WTC11 (cell line): ENCODE data around the gene TMEM72. TPM values are rescaled to one million over a fixed set of nuclear protein-coding genes. Genes with fewer than 3 reads are reported as not detected.

Experiments
- ATAC-seq: fragments of 200-7000 bp; cut with Tn5 transposase; 2 replicates; pipeline ENCODE4 v1.10.0; 2021; ENCODE audit warnings: mild to moderate bottlenecking, moderate library complexity
- CTCF ChIA-PET: fragments of 300-600 bp; sonication (Branson Sonifier 250); formaldehyde crosslinking; loops from one replicate; lab custom pipeline; 2021; ENCODE audit warnings: antibody characterized with exemption; lab: Charles Lee
- POLR2A ChIA-PET: fragments of 350-600 bp; sonication (Branson Sonifier 250); formaldehyde crosslinking; loops from one replicate; lab custom pipeline; 2021; ENCODE audit warnings: antibody characterized with exemption; lab: Charles Lee
- DNase-seq: peaks from one replicate; pipeline ENCODE4 v3.0.0; 2021; ENCODE audit warnings: low spot score
- H3K27ac Mint-ChIP-seq: 2 replicates; pipeline ENCODE4 v1.8.0; 2021; ENCODE audit warnings: mixed read lengths
- H3K27me3 Mint-ChIP-seq: 2 replicates; pipeline ENCODE4 v1.8.0; 2021; ENCODE audit warnings: low read depth, mild to moderate bottlenecking, moderate library complexity, mixed read lengths
- H3K36me3 Mint-ChIP-seq: 2 replicates; pipeline ENCODE4 v1.8.0; 2021; ENCODE audit warnings: mixed read lengths
- H3K4me1 Mint-ChIP-seq: 2 replicates; pipeline ENCODE4 v1.8.0; 2022; ENCODE audit warnings: mixed read lengths
- H3K4me3 Mint-ChIP-seq: 2 replicates; pipeline ENCODE4 v1.8.0; 2021; ENCODE audit warnings: mild to moderate bottlenecking, moderate library complexity, mixed read lengths
- H3K9me3 Mint-ChIP-seq: 2 replicates; pipeline ENCODE4 v1.8.0; 2021; ENCODE audit warnings: mixed read lengths
- AR ChIP-seq: fragments of 250-450 bp; sonication (Bioruptor Pico); IDR thresholded peaks from 2 replicates; pipeline ENCODE4 v1.9.0; 2021; ENCODE audit warnings: mild to moderate bottlenecking
- CREB1 ChIP-seq: sonication (generic); formaldehyde crosslinking; IDR thresholded peaks from 2 replicates; pipeline ENCODE4 v1.8.0; 2023; ENCODE audit warnings: mild to moderate bottlenecking, missing genetic modification reagents
- FOXP1 ChIP-seq: sonication (generic); formaldehyde crosslinking; IDR thresholded peaks from 2 replicates; pipeline ENCODE4 v1.8.0; 2022; ENCODE audit warnings: missing genetic modification reagents, mild to moderate bottlenecking, moderate library complexity, borderline replicate concordance
- GABPB1 ChIP-seq: sonication (generic); formaldehyde crosslinking; IDR thresholded peaks from 2 replicates; pipeline ENCODE4 v1.8.1; 2023; ENCODE audit warnings: mild to moderate bottlenecking, missing genetic modification reagents
- GTF2I ChIP-seq: fragments of 250-450 bp; sonication (Bioruptor Pico); conservative IDR thresholded peaks from 2 replicates; pipeline ENCODE4 v1.4.0; 2021; ENCODE audit warnings: mild to moderate bottlenecking
- HMGA2 ChIP-seq: fragments of 250-450 bp; sonication (Bioruptor Pico); IDR thresholded peaks from 2 replicates; pipeline ENCODE4 v1.4.0; 2021; ENCODE audit warnings: mild to moderate bottlenecking, moderate library complexity
- IRF2 ChIP-seq: sonication (generic); formaldehyde crosslinking; IDR thresholded peaks from 2 replicates; pipeline ENCODE4 v1.8.0; 2022; ENCODE audit warnings: low read depth, missing genetic modification reagents, borderline replicate concordance
- JUN ChIP-seq: sonication (generic); formaldehyde crosslinking; IDR thresholded peaks from 2 replicates; pipeline ENCODE4 v1.8.0; 2023; ENCODE audit warnings: mild to moderate bottlenecking, missing genetic modification reagents
- MLX ChIP-seq: sonication (generic); formaldehyde crosslinking; IDR thresholded peaks from 2 replicates; pipeline ENCODE4 v1.8.1; 2023; ENCODE audit warnings: mild to moderate bottlenecking, missing genetic modification reagents, moderate library complexity
- NFE2L1 ChIP-seq: sonication (generic); formaldehyde crosslinking; IDR thresholded peaks from 2 replicates; pipeline ENCODE4 v1.8.1; 2023; ENCODE audit warnings: missing genetic modification reagents
- NFYB ChIP-seq: sonication (generic); formaldehyde crosslinking; conservative IDR thresholded peaks from 2 replicates; pipeline ENCODE4 v1.8.0; 2022; ENCODE audit warnings: low read depth, missing genetic modification reagents
- PREB ChIP-seq: sonication (generic); formaldehyde crosslinking; IDR thresholded peaks from 2 replicates; pipeline ENCODE4 v1.8.1; 2022; ENCODE audit warnings: mild to moderate bottlenecking, missing genetic modification reagents, moderate library complexity, borderline replicate concordance
- SMAD3 ChIP-seq: sonication (generic); formaldehyde crosslinking; IDR thresholded peaks from 2 replicates; pipeline ENCODE4 v1.8.0; 2022; ENCODE audit warnings: missing genetic modification reagents, mild to moderate bottlenecking, borderline replicate concordance
- SMAD4 ChIP-seq: sonication (generic); formaldehyde crosslinking; IDR thresholded peaks from 2 replicates; pipeline ENCODE4 v1.8.0; 2022; ENCODE audit warnings: mild to moderate bottlenecking, missing genetic modification reagents
- TEAD4 ChIP-seq: sonication (generic); formaldehyde crosslinking; IDR thresholded peaks from 2 replicates; pipeline ENCODE4 v1.8.0; 2022; ENCODE audit warnings: mild to moderate bottlenecking, missing genetic modification reagents
- TP53 ChIP-seq: sonication (generic); formaldehyde crosslinking; IDR thresholded peaks from 2 replicates; pipeline ENCODE4 v1.8.1; 2023; ENCODE audit warnings: mild to moderate bottlenecking, missing genetic modification reagents
- USF2 ChIP-seq: sonication (generic); formaldehyde crosslinking; IDR thresholded peaks from 2 replicates; pipeline ENCODE4 v1.8.1; 2023; ENCODE audit warnings: mild to moderate bottlenecking, missing genetic modification reagents, moderate library complexity
- ZMAT4 ChIP-seq: fragments of 250-450 bp; sonication (Bioruptor Pico); IDR thresholded peaks from 2 replicates; pipeline ENCODE4 v1.9.0; 2021; ENCODE audit warnings: mild to moderate bottlenecking
- ZNF138 ChIP-seq: sonication (generic); formaldehyde crosslinking; conservative IDR thresholded peaks from 2 replicates; pipeline ENCODE4 v1.8.1; 2022; ENCODE audit warnings: mild to moderate bottlenecking, moderate library complexity, missing genetic modification reagents
- ZNF232 ChIP-seq: sonication (generic); formaldehyde crosslinking; IDR thresholded peaks from 2 replicates; pipeline ENCODE4 v1.8.0; 2022; ENCODE audit warnings: mild to moderate bottlenecking, missing genetic modification reagents
- ZNF416 ChIP-seq: fragments of 250-450 bp; sonication (Bioruptor Pico); IDR thresholded peaks from 2 replicates; pipeline ENCODE4 v1.9.0; 2021; ENCODE audit warnings: mild to moderate bottlenecking, inconsistent platforms
- total RNA-seq: library from RNA; stranded (reverse); gene quantifications from 3 replicates; pipeline ENCODE4 v1.2.3, GENCODE V29; 2021

TMEM72 gene
- total RNA-seq, 1 experiment from 2014 or later = not detected

- no peak for TF ChIP-seq AR (CRISPR knock-in tag)
- TF ChIP-seq NFE2L1 (CRISPR knock-in tag) = no peak
- TF ChIP-seq, all 79 proteins: peak for 0
Measured at GRCh38 chr10:44979281-44980191, 68.4 kb downstream of the TMEM72 start (continued).

- H3K36me3 Mint-ChIP-seq = no peaks in the 10 kb centered on the region
- TF ChIP-seq IRF2 = no peak
- no peak for TF ChIP-seq PREB
- TF ChIP-seq GABPB1 (CRISPR knock-in tag) = peak; percentile 77; the same call in 1 of the 2 replicates
- TF ChIP-seq ZNF232 (CRISPR knock-in tag) = no peak
- TF ChIP-seq, all 79 proteins: peak for 1
- H3K4me1 Mint-ChIP-seq = peaks cover 52% of the 10 kb centered on the region
- no peak overlapping the region for H3K27ac Mint-ChIP-seq
- CTCF ChIA-PET = interaction anchor here (1.2 to 3.7 kb wide), 5 partner anchors 10 to 48 kb away, joined by 3 to 46 read pairs (median 3); partner anchors contain the start of gene RASSF4
- H3K4me3 Mint-ChIP-seq = 0 out of 2 replicates have a peak overlapping the region, but pooled peaks have one; percentile 20
- H3K27me3 Mint-ChIP-seq = peaks cover 12% of the 10 kb centered on the region
- ATAC-seq (no peak), DNase-seq (no peak)
- H3K9me3 Mint-ChIP-seq = no peaks in the 10 kb centered on the region
- POLR2A ChIA-PET = no interaction called here
Measured at GRCh38 chr10:44980309-44981171, 69.4 kb downstream of the TMEM72 start.

GRCh38 chr10:44981172-44982113, 70.3 kb downstream of the TMEM72 start:
- Mint-ChIP-seq H3K27ac (no peak overlapping the region), H3K9me3 (no peaks in the 10 kb centered on the region), H3K27me3 (peaks cover 8% of the 10 kb centered on the region; the same call in 1 of the 2 replicates), H3K4me1 (peaks cover 52% of the 10 kb centered on the region), H3K36me3 (no peaks in the 10 kb centered on the region), H3K4me3 (no peak overlapping the region)
- ChIA-PET CTCF (interaction anchor here (1.2 to 3.7 kb wide), 4 partner anchors 9 to 49 kb away, joined by 3 to 46 read pairs (median 22); partner anchors contain the start of gene RASSF4), POLR2A (no interaction called here)
- TF ChIP-seq ZNF138 = no peak
- no peak for ATAC-seq
- DNase-seq = no peak

- Mint-ChIP-seq H3K27ac (no peak overlapping the region), H3K4me1 (peaks cover 55% of the 10 kb centered on the region), H3K4me3 (no peak overlapping the region), H3K9me3 (no peaks in the 10 kb centered on the region), H3K27me3 (peaks cover 3% of the 10 kb centered on the region; the same call in 1 of the 2 replicates), H3K36me3 (no peaks in the 10 kb centered on the region)
- POLR2A ChIA-PET = no interaction called here
- DNase-seq (no peak), ATAC-seq (no peak)
- CTCF ChIA-PET = no interaction called here
- TF ChIP-seq NFYB (CRISPR knock-in tag) = no peak
- TF ChIP-seq USF2 (CRISPR knock-in tag) = no peak
- no peak for TF ChIP-seq SMAD4
- TF ChIP-seq JUN (CRISPR knock-in tag) = no peak
- no peak for TF ChIP-seq TP53
- no peak for TF ChIP-seq SMAD3 (CRISPR knock-in tag)
- TF ChIP-seq HMGA2 = no peak
- no peak for TF ChIP-seq ZNF416 (CRISPR knock-in tag)
- TF ChIP-seq FOXP1 (CRISPR knock-in tag) = no peak
- TF ChIP-seq ZMAT4 = no peak
- no peak for TF ChIP-seq TEAD4
- TF ChIP-seq GTF2I (CRISPR knock-in tag) = no peak
- no peak for TF ChIP-seq CREB1
- TF ChIP-seq MLX (CRISPR knock-in tag) = no peak
Measured at GRCh38 chr10:44982114-44982460, 71.0 kb downstream of the TMEM72 start.
